ENCODE data around the gene OTUB1. TPM values are rescaled to one million over a fixed set of nuclear protein-coding genes. Genes with fewer than 3 reads are reported as not detected.
"Not testable (repeated sequence)": the region's sequence is repeated elsewhere in the genome, so short reads cannot be mapped to it uniquely, and the experiment has no call there.

Gene OTUB1
- polyA plus RNA-seq, 1 donor = 49.5 TPM

DNA sequence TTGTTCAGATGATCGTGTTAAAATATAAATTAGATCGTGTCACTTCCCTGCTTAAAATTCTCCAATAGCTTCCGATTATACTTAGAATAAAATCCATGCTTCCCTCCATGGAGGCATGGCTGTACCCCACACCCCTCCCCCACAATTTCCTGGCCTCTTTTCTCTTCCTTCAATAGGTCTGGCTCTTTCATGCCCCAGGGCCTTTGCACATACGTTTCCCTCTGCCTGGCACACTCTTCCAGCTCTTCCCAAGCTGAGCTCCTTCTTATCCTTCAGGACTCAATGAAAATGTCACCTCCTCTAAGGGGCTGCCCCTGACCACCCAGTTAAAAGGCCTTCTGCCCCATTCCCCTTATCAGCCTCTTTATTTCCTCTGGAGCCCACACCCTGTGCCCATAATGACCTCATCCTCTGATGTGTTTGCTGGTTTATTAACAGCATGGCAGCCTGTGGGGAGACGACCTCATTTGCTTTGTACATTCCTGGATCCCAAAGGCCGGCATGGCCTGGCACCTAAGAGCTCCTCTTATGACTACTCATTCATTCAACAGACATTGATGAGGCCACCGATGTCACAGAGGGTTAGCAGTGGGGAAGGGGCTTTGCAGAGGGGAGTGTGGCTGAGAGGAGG lies 40.5 kb downstream of the OTUB1 start:
- DNase-seq = no peak

GRCh38 chr11:64027651-64028397 lies 41.6 kb downstream of the OTUB1 start:
- no peak for DNase-seq

DNA sequence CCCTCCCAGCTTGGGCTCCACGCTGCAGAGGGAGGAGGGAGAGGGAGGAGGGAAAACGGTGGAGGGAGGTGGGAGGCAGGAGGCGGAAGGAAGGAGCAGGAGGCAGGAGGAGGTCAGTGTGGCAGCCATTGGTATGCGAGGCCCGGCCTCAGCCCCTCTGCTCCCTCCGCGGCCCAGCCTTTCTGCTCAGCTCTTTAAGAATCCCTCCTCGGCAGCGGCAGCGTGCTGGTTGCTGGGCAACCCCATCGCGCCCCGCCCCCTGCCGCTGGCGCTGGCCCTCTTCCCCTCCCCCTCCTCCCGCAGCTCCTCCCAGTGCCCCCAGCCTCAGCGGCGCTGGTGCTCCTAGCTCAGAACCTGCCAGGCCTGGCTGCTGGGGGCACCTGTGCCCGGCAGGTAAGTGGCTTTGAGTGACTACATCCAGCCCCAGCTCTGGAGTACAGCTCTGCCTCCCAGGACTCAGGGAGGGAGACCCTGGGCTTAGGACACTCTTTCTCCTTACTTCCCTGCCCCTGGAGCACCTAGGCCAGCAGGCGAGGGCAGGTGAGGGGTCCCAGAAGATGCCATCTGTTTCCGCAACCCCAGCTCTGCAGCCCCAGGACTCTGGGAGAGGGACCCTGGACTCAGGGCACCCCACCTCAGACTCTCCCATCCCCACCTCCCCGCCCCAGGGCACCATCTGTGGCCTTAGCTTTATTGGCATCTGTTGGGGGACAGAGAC lies 42.3 kb downstream of the OTUB1 start:
- no peak for DNase-seq

- no peak for DNase-seq
These were observed 43.5 kb downstream of the OTUB1 start for GRCh38 chr11:64029773-64030172.

- DNase-seq = no peak
These were observed 44.8 kb downstream of the OTUB1 start for GRCh38 chr11:64031001-64031400.

DNA sequence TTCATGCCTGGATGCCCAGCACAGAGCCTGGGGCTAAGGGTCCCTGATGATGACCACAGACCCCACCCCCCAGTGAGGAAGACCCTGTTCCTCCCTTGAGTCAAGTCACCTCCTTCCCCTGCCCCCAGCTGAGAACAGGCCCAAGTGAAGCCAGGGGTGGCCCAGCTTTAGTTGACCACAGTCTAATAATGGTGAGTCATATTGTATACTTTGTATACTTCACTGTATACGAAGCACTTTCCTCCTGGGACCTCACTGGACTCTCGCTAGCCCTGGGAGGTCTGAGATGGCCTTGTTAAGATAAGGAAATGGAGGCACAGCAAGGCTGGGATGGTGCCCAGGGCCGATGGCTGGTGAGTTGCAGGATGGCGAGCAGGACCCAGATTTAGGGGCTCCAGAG lies 45.8 kb downstream of the OTUB1 start:
- no peak for DNase-seq

- DNase-seq = no peak
These were observed 48.2 kb downstream of the OTUB1 start for GRCh38 chr11:64034411-64034811.

- no peak for DNase-seq
These were observed 48.9 kb downstream of the OTUB1 start for GRCh38 chr11:64035081-64035524.

DNA sequence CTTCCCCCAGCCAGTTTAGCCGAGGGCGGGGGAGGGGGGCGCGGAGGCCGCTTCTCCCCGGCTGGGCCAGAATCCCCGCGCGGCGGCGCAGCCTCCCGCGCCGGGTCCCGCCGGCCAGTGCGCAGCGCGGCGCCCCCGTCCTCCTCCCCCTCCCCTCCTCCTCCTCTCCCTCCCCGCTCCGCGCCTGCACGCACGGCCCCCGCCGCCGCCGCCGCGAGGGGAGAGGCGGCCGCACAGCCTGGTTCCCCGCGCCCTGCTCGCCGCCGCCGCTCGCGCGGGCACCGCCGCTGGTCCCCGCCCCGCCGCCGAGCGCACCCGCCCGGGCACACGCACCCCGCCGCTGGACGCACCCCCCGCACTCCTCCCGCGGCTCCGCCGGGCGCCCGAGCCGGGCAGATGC lies 49.3 kb downstream of the OTUB1 start, which contains the start of gene FLRT1:
FLRT1 (plus strand) TSS at position 356 of the 400 bp plus-strand sequence. CDS start 80,337 bp downstream, outside the sequence.
- DNase-seq = no peak

- DNase-seq = peak; percentile 61
These were observed 50.1 kb downstream of the OTUB1 start for GRCh38 chr11:64036087-64037026.

GRCh38 chr11:64037027-64037634 lies 50.9 kb downstream of the OTUB1 start:
- no peak for DNase-seq

DNA sequence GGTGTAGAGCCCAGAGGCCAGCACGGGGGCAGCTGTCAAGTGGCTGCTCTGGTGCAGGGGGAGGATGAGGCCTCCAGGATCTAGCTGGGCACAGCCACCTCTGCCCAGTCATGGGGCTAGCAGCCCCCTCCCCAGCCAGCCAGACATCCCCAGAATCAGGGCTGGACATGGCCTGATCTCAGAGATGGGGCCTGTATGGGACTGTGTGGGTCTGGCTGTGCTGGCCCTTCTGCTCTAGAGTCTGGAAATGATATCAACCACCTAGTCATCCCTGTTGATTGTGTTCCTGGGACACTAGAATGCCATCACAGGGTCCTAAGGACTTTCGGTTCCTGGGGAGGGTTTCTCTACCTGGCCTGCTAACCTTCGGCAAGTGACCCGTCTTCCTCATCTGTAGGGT lies 52.3 kb downstream of the OTUB1 start:
- no peak for DNase-seq

DNA sequence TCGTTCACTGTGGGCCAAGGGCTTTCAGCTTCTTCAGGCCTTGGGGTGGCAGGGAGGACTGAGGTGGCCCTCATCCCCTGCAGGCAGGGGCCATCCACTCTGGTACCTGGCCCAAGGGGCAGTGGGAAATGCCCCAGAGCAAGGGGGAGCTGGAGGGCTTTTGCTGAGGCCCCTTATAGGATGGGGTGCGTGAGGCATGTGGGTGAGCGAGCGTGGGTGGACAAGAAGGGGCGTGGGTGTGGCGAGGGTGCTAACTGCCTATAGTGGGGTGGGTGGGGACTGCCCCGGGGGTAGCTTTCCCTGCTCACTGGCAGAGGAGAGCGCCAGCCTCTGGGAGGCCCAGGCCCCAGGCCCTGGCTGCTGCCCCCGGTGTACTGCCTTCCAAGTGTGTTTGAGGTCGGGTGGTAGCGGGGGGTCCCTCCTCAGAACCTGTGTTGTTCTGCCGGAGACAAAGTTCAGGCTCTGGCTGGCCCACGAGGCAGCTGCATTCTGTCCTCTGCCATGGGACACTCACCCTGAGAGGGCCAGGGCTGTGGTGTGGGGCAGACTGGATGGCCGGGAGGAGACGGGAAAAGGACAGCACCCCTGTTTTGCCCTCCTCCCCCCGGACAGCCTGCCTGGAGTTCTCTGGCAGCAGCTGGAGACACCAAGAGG lies 52.9 kb downstream of the OTUB1 start:
- DNase-seq = no peak

DNA sequence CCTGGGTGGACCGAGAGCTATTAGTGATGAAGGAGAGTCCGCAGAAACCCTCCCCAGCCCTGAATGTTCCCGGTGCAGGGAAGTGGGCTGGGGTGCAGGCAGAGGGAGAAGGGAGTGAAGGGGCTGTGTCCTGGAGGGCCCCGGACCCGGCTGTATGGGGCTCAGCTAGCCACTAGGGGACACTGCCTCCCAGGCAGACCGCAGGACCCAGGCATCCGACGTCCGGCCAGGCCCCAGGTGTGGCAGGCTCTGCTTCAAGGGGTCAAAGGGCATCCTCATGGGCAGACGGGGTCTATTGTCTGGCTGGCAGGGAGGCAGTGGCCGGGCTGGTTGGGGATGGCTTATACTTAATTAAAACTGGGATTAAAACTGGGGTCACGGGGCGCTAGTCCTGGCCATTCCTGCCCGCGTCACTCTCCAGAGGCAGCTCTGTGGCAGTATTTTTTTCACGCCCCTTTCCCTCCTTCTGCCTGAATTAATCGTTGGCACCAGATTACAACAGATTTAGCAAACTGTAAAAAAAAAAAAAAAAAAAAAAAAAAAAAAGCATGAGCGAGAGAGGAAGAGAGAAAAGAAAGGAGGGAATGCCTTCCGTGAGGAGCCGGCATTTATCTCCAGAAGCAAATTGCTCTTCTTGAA lies 54.6 kb downstream of the OTUB1 start:
- no peak for DNase-seq

DNA sequence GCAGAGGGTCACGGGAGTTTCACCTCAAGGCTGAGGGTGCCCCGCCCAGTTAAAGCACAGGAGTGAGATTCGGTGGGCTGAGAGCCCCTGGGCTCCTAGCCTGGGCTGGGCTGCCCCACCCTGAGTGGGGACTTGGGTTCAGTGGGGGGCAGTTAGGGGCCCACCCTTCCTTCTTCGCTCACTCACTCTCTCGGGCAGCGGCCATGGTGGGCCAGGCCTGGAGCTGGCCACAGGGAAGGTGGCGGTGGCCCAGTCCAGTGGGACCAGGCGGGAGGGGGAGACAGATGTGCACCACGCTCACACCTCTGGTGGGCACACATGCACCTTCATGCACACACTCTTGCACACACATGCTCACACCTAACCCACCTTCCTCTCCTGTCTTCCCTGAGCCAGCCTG lies 55.6 kb downstream of the OTUB1 start:
- no peak for DNase-seq

GRCh38 chr11:64042301-64042700 lies 56.1 kb downstream of the OTUB1 start:
- no peak for DNase-seq

GRCh38 chr11:64043545-64043944 lies 57.3 kb downstream of the OTUB1 start:
- no peak for DNase-seq

GRCh38 chr11:64044730-64045393 lies 58.6 kb downstream of the OTUB1 start:
- DNase-seq = no peak

DNA sequence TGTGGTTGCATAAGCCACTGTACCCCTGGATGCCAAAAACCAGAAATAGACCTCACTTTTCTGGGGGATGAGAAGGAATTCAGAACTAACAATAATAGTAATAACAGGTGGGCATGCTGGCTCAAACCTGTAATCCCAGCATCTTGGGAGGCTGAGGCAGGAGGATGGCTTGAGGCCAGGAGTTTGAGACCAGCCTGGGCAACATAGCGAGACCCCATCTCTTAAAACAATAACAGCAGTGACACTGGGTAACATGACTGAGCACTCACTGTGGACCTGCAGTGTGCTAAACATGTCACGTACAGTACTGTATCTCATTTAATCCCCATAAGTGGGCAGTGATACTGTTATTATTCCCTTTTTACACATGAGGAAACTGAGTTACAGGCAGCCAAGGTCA lies 59.5 kb downstream of the OTUB1 start:
- no peak for DNase-seq

DNA sequence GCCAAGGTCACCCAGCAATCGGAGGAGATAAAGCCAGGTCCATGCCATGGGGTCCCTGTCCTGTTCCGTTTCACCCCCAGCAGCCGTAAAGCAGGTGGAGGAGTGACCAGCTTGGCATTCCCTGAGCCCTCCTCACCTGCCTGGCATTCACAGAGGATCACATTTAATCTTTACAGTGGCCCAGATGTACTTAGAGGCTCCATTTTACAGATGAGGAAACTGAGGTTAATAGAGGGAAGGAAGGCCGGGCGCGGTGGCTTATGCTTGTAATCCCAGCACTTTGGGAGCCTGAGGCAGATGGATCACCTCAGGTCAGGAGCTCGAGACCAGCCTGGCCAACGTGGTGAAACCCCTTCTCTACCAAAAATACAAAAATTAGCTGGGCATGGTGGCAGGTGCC lies 61.1 kb downstream of the OTUB1 start:
- not testable (repeated sequence) for DNase-seq

All from hindlimb muscle (tissue), 1 donor.